HUES6 (cell line): ENCODE data around the gene KASH5.

Experiments
- H3K27ac ChIP-seq: 2 replicates; pipeline ENCODE4 v1.7.0; 2013; ENCODE audit warnings: low read depth, mild to moderate bottlenecking, low read length, inconsistent platforms
- H3K27me3 ChIP-seq: 2 replicates; pipeline ENCODE4 v1.6.1; 2013; ENCODE audit warnings: low read length; ENCODE audit not compliant: control insufficient read depth, insufficient read depth
- H3K36me3 ChIP-seq: 2 replicates; pipeline ENCODE4 v1.6.1; 2013; ENCODE audit warnings: low read length; ENCODE audit not compliant: control insufficient read depth, insufficient read depth
- H3K4me1 ChIP-seq: 2 replicates; pipeline ENCODE4 v1.6.1; 2013; ENCODE audit warnings: low read length; ENCODE audit not compliant: control insufficient read depth, insufficient read depth
- H3K4me3 ChIP-seq: 2 replicates; pipeline ENCODE4 v1.5.1; 2013; ENCODE audit warnings: low read depth, low read length
- H3K9ac ChIP-seq: one replicate; pipeline ENCODE4 v1.6.1; 2013; ENCODE audit warnings: mild to moderate bottlenecking, low read length
- H3K9me3 ChIP-seq: 2 replicates; pipeline ENCODE4 v1.6.1; 2013; ENCODE audit warnings: low read depth, low read length; ENCODE audit not compliant: control insufficient read depth, insufficient read depth

The KASH5 gene

GRCh38 chr19:49398931-49399330, 10.9 kb downstream of the KASH5 start:
- Histone ChIP-seq H3K9me3 (no peaks in the 10 kb centered on the region), H3K4me1 (peaks cover 28% of the 10 kb centered on the region), H3K27me3 (no peaks in the 10 kb centered on the region), H3K4me3 (no peak overlapping the region), H3K27ac (no peak overlapping the region), H3K36me3 (no peaks in the 10 kb centered on the region), H3K9ac (no peak overlapping the region)

- Histone ChIP-seq H3K4me1 (peaks cover 32% of the 10 kb centered on the region), H3K9ac (no peak overlapping the region), H3K9me3 (no peaks in the 10 kb centered on the region), H3K4me3 (no peak overlapping the region), H3K27me3 (no peaks in the 10 kb centered on the region), H3K27ac (no peak overlapping the region), H3K36me3 (no peaks in the 10 kb centered on the region)
Observed at GRCh38 chr19:49400029-49400428, 12.0 kb downstream of the KASH5 start.

- Histone ChIP-seq H3K9ac (peak overlapping the region; percentile 46), H3K27me3 (no peaks in the 10 kb centered on the region), H3K9me3 (no peaks in the 10 kb centered on the region), H3K4me1 (peaks cover 27% of the 10 kb centered on the region), H3K27ac (no peak overlapping the region), H3K36me3 (no peaks in the 10 kb centered on the region), H3K4me3 (peak overlapping the region; percentile 23)
Observed at GRCh38 chr19:49403404-49404187, 15.5 kb downstream of the KASH5 start.

GRCh38 chr19:49407079-49407478, 19.0 kb downstream of the KASH5 start:
- Histone ChIP-seq H3K9ac (no peak overlapping the region), H3K27me3 (no peaks in the 10 kb centered on the region), H3K4me1 (peaks cover 23% of the 10 kb centered on the region)

GRCh38 chr19:49407482-49408015, 19.5 kb downstream of the KASH5 start:
- Histone ChIP-seq H3K4me1 (peaks cover 23% of the 10 kb centered on the region), H3K27ac (no peak overlapping the region), H3K27me3 (no peaks in the 10 kb centered on the region), H3K36me3 (no peaks in the 10 kb centered on the region), H3K9me3 (no peaks in the 10 kb centered on the region), H3K9ac (no peak overlapping the region), H3K4me3 (no peak overlapping the region)

More at GRCh38 chr19:49407079-49407478, 19.0 kb downstream of the KASH5 start:
- Histone ChIP-seq H3K27ac (no peak overlapping the region), H3K9me3 (no peaks in the 10 kb centered on the region), H3K36me3 (no peaks in the 10 kb centered on the region), H3K4me3 (no peak overlapping the region)

GRCh38 chr19:49408816-49409440, 20.9 kb downstream of the KASH5 start:
- H3K4me1 ChIP-seq, result peaks cover 24% of the 10 kb centered on the region
- no peak overlapping the region for H3K4me3 ChIP-seq
- H3K27ac ChIP-seq, result no peak overlapping the region
- no peak overlapping the region for H3K9ac ChIP-seq
- no peaks in the 10 kb centered on the region for H3K9me3 ChIP-seq
- H3K36me3 ChIP-seq, result no peaks in the 10 kb centered on the region
- no peaks in the 10 kb centered on the region for H3K27me3 ChIP-seq

- Histone ChIP-seq H3K27me3 (no peaks in the 10 kb centered on the region), H3K9ac (no peak overlapping the region), H3K27ac (no peak overlapping the region), H3K4me1 (peaks cover 19% of the 10 kb centered on the region), H3K9me3 (no peaks in the 10 kb centered on the region), H3K4me3 (no peak overlapping the region), H3K36me3 (no peaks in the 10 kb centered on the region)
Observed at GRCh38 chr19:49409441-49410029, 21.5 kb downstream of the KASH5 start.

GRCh38 chr19:49411681-49412326, 23.8 kb downstream of the KASH5 start:
- Histone ChIP-seq H3K9ac (no peak overlapping the region), H3K27ac (no peak overlapping the region), H3K9me3 (no peaks in the 10 kb centered on the region), H3K27me3 (no peaks in the 10 kb centered on the region), H3K4me1 (peaks cover 29% of the 10 kb centered on the region), H3K36me3 (no peaks in the 10 kb centered on the region), H3K4me3 (no peak overlapping the region)

- H3K27ac ChIP-seq, result no peak overlapping the region
- H3K4me1 ChIP-seq, result peaks cover 35% of the 10 kb centered on the region
- H3K4me3 ChIP-seq, result no peak overlapping the region
- H3K9ac ChIP-seq, result no peak overlapping the region
- H3K36me3 ChIP-seq, result no peaks in the 10 kb centered on the region
- no peaks in the 10 kb centered on the region for H3K9me3 ChIP-seq
- peaks cover 5% of the 10 kb centered on the region; the same call in 1 of the 2 replicates for H3K27me3 ChIP-seq
Observed at GRCh38 chr19:49413348-49413747, 25.3 kb downstream of the KASH5 start.

- Histone ChIP-seq H3K4me1 (peaks cover 35% of the 10 kb centered on the region), H3K9ac (no peak overlapping the region), H3K27ac (no peak overlapping the region), H3K4me3 (no peak overlapping the region), H3K36me3 (no peaks in the 10 kb centered on the region), H3K27me3 (peaks cover 7% of the 10 kb centered on the region; the same call in 1 of the 2 replicates), H3K9me3 (no peaks in the 10 kb centered on the region)
Observed at GRCh38 chr19:49414256-49414655, 26.2 kb downstream of the KASH5 start.
